ENCODE measurements around the gene GALNT17.

GALNT17 gene

DNA sequence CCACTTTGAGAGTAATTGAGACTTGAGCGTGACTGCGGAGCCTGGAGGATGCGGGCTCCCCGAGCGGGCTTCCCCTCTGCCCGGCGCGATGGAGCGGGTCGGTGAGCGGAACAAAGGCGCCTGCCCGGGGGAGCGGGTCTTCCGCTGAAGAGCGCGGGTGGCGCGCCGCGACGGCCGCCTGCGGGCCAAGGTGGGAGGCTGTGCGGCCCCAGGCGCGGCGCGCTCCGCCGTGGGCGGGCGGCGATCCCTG is at the start of gene GALNT17:
GALNT17 (plus strand) TSS at position 18 of the 250 bp plus-strand sequence.
- no peak for DNase-seq (ENCODE audit: low read depth)

DNA sequence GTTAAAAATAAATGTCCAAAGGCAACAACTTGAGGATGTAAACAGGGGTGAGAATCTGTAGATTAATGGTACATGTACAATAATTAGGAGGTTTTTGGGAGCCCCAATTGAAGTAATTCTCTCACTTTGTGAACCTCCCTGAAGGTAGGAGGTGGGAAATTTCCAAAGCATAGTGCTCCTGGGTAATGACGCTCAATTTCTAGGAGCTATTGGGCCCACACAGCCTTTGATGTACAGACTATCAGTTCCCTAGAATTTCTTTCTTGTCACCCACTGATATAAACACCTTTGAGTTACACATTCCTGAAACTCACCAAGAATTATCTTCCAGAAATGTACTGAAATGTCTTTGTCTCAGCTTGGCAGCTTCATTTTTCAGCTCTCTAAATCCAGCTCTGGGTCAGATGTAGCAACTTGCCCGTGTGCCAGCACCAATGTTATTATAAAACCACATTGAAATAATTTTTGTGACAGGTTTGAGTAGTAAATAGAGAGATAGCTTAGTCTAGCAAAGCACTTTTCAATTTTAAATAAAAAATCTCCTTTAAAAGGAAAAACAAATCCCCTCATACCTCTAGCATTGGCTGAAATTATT is 36.6 kb upstream of the GALNT17 start:
- DNase-seq (ENCODE audit: low read depth), result no peak

DNA sequence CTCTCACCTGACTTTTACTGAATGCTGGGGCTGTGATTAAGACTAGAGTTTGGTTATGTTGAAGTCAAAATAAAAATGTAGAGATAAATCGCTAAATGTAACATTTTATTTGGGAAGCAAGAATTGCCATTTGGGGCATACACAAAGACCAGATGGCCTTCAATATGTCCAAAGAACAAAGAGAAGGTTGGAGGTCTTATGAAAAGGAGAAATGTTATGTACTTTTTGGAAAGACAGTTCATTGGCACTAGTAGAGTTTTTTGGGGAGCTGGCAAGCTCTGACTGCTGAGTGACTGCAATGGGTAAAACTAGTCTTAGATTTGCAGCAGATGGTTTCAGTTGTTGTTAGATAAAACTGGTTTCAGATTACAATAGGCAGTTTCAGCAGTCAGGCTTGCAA is 35.6 kb upstream of the GALNT17 start:
- DNase-seq (ENCODE audit: low read depth), result no peak

DNA sequence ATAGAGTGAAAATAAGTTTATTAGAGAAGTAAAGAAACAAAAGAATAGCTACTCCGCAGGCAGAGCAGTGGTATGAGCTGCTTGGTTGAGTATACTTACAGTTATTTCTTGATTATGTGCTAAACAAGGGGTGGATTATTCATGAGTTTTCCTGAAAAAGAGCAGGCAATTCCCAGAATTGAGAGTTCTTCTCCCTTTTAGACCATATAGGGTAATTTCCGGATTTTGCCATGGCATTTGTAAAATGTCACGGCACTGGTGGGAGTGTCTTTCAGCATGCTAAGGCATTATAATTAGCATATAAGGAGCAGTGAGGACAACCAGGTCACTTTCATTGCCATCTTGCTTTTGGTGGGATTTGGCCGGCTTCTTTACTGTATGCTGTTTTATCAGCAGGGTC is 25.7 kb upstream of the GALNT17 start:
- DNase-seq (ENCODE audit: low read depth), result no peak

DNA sequence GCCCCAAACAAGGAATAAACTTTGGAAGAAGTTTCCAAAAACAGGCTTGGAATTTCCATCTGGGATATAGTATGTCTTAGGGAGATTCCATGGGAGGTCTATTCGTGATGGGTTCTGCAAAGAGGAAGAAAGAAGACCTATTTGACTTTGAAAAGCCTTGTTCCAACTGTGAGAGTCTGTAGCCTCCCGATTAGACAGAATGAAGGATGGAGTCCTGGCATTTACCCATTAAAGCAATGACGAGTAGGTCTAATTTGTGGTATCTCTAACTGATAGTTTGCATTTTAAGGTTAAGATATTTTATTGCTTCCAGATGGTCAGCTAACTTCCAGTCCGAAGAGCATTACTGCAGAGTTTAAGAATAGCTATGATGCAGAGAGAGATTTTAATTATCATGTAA is 19.5 kb upstream of the GALNT17 start:
- DNase-seq (ENCODE audit: low read depth), result no peak

DNA sequence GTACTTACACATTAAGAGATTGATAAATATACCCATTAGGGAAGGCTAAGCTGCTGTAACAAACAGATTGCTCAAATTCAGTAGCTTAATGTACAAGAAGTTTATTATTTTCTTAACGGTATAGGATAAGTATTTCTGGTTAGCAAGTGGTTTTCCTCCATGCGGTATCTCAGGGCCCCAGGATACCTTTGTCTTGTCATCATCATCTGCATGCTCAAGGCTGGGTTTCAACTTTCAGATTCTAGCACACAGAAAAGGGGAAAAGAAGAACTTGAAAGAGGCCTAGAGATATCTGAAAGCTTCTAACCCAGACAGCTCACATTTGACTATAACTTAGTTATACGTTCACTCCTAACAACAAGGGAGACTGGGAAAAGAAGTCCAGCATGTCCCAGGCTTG is 11.8 kb upstream of the GALNT17 start:
- DNase-seq (ENCODE audit: low read depth), result no peak

DNA sequence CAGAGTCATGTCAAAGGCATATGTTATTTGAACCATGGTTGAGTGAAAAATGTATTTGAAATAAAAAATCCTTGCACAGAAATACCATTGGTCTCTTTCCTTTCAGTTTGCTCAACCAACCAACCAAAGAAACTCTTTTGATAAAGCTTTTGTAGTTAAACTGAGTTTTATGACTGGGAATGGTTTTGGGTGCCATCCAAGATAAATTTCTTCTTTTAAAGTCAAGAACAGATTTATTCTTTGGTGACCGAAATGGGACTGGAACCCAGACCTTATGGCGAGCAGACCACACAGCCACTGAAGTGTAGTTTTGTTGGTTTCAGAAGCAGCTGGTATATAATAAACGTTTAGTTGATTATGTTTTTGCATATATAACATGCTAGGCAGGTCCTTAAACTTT is 2.8 kb upstream of the GALNT17 start:
- no peak for DNase-seq (ENCODE audit: low read depth)

DNA sequence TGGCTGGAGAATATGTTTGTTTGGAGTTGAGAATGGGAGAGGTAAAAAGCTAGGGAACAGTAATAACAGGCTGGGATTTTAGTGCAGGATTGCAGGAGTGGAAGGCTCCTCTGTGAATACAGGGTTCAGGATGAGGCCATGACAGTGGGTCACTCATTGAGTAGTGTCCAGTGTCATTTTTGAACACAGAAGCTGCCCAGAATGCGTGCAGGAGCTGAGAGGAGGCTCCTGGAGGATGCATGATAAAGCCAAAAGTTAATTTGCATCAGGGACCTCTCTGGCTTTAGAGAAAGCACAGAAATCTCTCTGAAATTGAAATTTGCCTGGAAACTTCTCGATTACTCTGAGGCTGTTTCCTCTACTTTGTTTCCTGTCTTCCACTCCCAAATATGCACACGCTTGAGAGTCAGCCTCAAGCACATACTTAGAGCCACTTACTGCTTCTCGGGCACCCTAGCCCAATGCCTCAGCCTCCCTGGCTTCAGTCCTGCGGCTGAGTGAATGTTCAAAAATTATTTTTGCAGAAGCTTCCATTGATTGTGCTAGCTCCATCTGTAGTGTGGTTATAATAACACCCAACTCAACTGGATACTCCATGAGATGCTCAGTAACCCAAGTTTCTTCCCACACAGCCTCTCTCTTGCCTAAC is 1.8 kb upstream of the GALNT17 start:
- DNase-seq (ENCODE audit: low read depth), result no peak

DNA sequence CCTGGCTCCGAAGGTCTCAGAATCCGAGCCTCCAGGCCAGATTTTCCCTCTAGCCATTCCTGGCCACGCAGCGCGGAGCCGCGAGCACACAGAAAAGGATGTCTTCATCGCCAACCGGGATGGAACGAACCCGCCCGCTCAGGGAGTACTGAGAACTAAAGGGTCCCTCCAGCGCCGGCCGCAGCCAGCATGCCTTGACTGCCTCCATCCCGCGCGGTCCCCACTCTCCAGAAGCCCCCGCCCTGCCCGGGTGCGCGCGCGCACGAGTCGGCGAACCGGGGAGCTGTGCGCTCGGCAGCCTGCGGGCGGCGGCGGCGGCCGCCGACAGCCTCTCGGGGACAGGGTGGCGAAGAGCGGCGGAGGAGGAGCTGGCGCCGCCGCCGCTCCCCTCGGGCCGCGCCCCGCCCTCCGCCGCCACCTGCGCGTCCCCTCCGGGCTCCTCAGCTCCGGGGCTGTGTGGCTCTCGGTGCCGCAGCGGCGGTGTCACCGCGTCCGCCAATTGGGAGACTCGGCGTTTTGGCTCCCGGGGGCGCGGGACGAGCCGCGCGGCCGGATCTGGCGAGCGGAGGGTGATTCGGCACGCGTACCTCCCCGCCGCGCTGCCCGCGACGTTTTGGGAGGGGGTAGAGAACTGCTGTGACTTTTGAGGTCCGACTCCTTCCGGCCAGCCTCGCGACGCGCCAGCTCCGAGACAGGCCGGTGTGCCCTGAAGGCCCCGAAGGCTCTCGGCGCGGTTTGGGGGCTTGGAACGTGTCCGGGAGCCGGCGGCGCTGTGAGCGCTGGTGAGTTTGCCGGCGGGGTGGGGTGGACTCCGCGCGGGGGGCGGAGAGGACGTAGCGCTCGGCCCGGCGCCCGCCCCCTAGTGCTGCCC is 453 bp upstream of the GALNT17 start:
- DNase-seq (ENCODE audit: low read depth), result no peak

DNA sequence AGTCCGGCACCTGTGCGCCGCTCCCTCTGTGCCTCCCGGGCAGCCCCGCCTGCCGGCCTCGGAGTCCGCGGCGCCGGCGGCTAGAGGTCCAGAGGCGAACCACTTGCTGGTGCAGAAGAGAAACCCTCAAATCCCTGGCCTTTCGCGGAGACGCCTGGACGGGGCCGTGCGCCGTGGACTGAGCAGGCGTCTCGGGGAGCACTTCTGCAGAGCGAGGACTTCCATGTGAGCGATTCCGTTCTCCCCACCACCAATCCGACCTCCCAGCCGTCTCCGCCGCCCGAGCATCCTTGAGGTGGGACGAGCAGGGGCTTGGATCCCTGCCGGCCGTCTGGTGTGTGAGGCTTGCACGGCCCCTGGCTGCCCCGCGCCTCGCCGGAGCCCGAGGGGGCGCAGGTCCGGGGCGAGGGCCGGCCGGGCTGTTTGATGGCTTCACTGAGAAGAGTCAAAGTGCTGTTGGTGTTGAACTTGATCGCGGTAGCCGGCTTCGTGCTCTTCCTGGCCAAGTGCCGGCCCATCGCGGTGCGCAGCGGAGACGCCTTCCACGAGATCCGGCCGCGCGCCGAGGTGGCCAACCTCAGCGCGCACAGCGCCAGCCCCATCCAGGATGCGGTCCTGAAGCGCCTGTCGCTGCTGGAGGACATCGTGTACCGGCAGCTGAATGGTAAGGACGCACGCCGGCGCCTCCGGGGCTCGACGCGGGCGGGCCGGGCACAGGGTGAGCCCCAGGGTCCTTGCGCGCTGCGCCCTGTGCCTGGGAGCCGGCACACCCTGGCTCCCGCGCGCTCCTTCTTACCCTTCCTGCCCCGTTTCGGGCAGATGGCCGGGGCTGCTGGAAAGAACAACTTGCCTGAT is 660 bp downstream of the GALNT17 start:
- DNase-seq (ENCODE audit: low read depth), result no peak

DNA sequence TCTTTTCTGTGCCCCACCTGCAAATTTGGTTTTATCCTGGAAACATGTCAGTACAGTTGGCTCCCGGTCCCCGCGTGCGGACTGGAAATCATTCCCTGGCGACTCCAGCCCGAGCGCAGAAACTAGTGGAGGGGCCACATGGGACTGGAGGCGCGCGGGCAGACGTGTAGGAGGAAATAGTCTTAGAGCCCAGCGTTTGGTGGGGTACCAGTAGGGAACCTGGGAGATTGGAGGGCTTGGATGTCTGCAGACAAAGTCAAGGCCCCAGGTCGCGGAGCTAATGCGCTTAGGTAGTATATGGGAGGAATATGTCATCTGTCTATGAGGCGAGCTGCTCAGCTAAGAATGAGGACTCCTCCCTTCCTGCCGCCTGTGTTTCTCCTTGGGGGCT is 1.3 kb downstream of the GALNT17 start:
- no peak for DNase-seq (ENCODE audit: low read depth)

DNA sequence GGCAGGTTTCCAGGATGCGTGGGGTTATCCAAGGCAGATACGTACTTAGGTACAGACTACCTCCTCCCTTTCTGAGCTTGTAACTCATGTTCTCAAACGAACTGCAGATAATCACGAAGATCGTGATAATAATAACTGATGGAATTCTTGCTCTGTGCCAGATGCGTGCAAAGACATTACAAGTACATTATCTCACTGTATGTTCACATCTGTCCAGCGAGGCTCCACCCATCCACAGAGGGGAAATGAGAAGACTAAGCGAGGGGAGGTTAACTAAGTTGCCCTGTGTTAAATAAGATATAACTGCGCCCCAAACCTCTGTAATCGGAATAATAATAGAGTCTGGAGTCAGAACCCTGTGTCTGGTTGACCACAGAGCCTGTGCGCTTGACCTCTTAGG is 1.9 kb downstream of the GALNT17 start:
- DNase-seq (ENCODE audit: low read depth), result no peak

DNA sequence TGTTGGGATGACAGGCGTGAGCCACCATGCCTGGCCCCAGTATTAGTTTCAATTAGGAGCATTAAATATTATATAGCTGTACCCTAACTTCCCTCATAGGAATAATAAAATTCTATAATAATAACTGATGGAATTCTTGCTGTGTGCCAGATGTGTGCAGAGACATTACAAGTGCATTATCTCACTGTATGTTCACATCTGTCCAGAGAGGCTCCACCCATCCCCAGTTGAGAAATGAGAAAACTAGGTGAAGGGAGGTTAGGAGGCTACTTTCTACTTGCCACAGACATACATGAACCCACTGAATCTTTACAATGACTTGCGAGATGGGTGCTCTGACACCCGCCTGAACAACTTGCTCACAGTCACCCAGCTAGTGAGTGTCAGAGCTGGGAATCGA is 3.2 kb downstream of the GALNT17 start:
- no peak for DNase-seq (ENCODE audit: low read depth)

DNA sequence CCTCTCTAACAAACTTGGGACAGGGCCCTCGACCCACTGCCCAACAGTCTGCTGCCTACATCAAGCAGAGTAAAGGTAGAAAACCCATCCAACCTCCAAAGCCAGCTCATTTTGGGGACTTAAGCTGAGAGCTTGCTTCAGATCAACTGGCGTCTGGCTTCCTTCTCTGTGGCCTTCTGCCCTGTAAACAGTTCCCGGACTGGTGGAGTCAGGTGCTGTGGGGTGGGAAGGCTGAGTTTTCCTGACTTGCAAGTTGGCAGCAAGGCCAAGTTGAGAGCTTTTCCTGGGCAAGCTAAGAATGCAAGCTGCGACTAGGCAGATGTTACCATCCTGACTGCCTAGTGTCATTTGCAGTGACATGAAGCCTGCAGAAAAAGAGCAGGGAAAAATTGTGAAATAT is 3.7 kb downstream of the GALNT17 start:
- no peak for DNase-seq (ENCODE audit: low read depth)

DNA sequence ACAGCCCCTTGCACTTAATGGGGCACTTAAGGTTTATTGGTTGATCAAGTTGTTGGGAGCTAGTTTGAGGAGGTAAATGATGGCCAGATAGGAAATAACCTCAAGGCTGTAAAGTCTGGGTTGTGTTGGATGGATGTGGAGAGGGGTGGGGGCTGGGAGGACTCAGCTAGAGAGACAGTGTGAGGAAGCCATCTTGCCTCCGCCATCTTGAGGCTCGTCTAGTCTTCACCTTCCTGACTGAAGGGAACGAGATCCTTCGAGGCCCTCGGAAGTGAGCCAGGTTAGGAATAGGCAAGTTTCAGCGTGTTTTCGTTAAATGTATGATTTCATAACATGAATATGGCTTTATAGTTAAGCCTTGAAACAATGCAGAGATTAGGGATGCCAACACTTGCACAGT is 5.5 kb downstream of the GALNT17 start:
- no peak for DNase-seq (ENCODE audit: low read depth)

DNA sequence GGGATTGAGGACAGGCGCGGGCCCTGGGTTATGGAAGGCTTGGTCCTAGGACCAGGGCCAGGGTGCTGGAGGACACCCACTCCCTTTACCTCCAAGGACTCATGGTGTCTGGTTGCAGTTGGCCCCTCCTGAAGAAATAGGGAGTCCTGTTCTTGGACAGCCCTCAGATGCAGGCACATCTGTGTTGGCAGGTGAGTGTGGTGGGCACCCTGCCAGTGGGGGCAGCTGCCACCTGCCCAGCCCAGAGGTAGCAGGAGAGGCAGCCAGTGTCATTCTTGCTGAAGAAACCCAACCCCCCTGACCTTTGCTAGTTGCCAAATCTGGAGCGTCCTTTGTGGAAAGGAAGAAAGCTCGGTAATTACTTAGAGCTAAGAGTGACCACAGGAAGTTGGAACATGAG is 8.3 kb downstream of the GALNT17 start:
- no peak for DNase-seq (ENCODE audit: low read depth)

DNA sequence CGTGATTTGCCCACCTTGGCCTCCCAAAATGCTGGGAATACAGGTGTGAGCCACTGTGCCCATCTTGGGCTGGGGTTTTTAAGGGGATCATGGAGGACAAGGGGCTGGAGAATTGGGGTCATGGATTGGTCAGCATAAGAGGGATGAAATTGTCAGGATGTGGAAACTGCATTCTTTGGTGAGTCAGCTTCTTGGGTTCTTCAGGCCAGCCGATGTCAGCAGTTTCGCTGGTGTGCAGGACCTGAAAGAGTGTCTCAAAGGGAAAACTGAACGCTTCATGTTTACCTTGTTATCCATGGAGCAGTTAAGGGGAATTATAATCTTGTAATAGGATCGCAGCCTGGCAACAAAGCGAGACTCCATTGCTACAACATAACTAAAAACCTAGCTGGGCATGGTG is 13.0 kb downstream of the GALNT17 start:
- DNase-seq (ENCODE audit: low read depth), result no peak

DNA sequence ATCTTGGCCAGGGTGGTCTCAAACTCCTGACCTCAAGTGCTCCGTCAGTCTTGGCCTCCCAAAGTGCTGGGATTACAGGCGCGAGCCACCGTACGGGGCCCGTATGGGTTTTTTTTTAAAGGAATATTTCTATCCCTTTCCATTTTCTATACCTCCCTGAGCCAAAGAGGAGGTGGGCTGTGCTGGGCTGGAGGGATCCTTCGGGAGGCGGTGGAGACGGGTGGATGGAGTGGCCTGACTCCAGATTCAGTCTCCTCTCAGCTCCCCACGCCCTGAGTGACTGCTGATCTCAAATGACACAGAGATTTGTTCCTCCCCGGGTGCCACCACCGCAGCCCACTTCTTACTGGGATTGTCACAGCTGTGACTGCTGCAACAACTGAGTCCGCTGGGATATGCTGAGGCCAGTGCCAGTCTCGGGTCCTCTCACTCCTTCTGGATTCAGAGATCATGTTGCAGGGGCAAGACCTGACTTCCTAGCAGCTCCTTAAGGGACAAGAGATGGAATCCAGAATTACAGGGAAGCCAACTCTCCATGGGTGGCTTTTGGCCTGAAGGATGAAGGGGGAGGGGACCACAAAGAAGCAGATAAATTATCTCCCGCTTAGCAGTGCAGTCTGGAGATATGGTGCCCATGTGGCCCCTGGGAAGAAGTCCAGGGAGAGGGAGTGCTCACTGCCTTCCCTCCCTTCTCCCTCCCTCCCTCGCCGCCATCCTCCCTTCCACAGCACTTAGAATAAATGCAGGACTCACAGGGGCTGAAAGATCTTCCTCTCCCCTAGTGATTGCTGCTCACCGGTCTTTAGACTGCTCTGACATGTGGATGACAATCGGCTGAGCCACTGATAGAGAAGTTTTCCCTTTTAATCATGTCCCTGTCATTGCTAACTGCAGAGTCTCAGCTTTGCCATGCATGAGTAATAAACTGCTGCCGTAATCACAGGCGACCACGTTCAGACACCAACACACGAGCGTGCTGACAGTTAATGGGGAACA is 14.3 kb downstream of the GALNT17 start:
- no peak for DNase-seq (ENCODE audit: low read depth)

DNA sequence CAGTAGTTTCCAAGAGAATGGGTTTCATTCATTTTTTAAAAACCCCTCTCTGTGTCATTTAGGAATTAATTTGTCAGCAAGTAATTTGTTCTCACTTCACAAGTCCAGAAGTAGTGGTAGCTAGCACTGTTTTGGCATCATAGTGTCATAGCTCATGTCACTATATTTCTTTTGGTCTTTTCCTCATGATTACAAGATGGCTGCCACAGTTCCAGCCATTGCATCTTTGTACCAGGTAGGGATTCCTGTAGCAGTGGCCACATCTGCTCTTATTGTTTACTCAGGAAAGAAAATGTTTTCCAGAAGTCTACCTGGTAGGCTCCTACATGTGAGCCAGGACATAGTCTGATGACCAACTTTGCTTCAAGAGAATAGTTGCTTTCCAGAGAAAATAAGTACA is 16.2 kb downstream of the GALNT17 start:
- no peak for DNase-seq (ENCODE audit: low read depth)

DNA sequence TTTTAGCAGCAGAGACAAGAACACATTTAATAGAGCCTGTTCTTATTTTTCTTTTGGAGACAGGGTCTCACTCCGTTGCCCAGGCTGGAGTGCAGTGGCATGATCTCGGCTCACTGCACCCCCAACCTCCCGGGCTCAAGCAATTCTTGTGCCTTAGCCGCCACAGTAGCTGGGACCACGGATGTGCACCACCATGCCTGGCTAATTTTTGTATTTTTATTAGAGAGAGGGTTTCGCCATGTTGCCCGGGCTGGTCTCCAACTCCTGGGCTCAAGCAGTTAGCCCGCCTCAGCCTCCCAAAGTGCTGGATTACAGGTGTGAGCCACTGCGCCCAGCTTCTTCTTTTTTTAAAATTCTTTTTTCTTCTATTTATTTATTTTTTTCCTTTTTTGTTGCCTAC is 23.3 kb downstream of the GALNT17 start:
- DNase-seq (ENCODE audit: low read depth), result no peak

DNA sequence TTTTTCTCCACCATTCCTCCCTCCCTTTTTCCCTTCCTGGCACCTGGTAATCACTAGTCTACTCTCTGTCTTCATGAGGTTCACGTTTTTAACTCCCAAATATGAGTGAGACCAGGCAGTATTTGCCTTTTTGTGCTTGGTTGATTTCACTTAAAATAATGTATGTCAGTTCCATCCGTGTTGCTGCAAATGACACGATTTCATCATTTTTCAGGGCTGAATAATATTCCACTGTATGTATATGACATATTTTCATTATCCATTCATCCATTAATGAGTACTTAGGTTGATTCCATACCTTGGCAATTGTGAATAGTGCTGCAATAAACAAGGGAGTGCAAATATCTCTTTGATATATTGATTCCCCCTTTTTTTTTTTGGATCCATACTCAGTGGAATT is 25.8 kb downstream of the GALNT17 start:
- DNase-seq (ENCODE audit: low read depth), result no peak

DNA sequence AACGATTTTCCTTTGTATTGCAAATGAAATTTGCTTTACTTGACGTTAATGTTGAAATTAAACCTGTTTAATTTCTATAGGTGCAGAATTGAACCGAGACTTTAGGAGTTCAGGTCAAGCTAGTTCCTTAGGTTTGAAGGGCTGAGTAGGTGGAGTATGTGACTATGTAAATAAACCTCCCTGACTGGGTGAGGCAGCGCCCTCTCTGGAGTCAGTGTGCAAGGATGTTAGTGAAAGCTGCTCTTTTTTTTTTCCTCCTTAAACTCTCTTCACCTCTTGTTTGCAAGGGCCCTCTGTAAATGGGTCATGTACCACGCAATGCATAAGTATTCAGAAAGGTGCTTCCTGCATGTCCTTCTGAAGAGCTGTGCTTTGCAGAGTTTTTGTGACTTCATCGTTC is 33.8 kb downstream of the GALNT17 start:
- DNase-seq (ENCODE audit: low read depth), result no peak

Data from HS-27A (cell line).